Right lobe of liver (tissue), 4 donors: ENCODE results near the gene ZNG1A.
"Not testable (repeated sequence)": the region's sequence is repeated elsewhere in the genome, so short reads cannot be mapped to it uniquely, and the experiment has no call there.

Source experiments
- POLR2A ChIP-seq: fragments of 450-650 bp; IDR thresholded peaks from one replicate; pipeline ENCODE4 v1.6.1; 2017; ENCODE audit warnings: antibody characterized with exemption, mild to moderate bottlenecking
- TF ChIP-seq, protein P1 (sequence below), 4 donors: fragments of 200-600 bp in 3 of 4; fragments of 450-650 bp in 1 of 4; IDR thresholded peaks; one replicate each; pipeline versions ENCODE4 v1.5.1 to v1.8.0; 2016 to 2022; ENCODE audit warnings: antibody characterized with exemption in 4 of 4, mild to moderate bottlenecking in 2 of 4
- donor health status: DM: no; HTN: no; CAD: no.
- donor health status: DM: no; HTN: no; CAD: no.
- donor health status: DM: no; HTN: yes; CAD: no.

DNA sequence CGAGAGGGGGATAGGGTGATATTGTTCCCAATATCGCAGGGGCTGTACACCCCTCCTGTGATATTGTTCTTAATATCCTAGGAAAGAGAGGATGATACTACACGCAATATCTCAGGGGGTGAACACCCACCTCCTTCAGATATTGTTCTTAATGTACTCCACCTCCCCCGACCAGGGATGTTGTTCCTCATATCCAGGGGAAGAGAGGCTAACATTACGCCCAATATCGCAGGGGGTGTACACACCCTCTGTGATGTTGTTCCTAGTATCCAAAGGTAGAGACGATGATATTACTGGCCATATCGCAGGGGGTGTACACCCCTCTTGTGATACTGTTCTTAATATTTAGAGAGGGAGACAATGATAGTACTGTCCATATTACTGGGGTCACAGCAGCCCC lies 72.9 kb downstream of the ZNG1A start:
- TF ChIP-seq, protein P1, sequence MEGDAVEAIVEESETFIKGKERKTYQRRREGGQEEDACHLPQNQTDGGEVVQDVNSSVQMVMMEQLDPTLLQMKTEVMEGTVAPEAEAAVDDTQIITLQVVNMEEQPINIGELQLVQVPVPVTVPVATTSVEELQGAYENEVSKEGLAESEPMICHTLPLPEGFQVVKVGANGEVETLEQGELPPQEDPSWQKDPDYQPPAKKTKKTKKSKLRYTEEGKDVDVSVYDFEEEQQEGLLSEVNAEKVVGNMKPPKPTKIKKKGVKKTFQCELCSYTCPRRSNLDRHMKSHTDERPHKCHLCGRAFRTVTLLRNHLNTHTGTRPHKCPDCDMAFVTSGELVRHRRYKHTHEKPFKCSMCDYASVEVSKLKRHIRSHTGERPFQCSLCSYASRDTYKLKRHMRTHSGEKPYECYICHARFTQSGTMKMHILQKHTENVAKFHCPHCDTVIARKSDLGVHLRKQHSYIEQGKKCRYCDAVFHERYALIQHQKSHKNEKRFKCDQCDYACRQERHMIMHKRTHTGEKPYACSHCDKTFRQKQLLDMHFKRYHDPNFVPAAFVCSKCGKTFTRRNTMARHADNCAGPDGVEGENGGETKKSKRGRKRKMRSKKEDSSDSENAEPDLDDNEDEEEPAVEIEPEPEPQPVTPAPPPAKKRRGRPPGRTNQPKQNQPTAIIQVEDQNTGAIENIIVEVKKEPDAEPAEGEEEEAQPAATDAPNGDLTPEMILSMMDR (IDR thresholded peaks at IDR 0.05), result not testable (repeated sequence)
- not testable (repeated sequence) for TF ChIP-seq POLR2A
